Spleen (tissue), 7 donors: ENCODE data around the gene TLR2.

Experiments
- CTCF ChIP-seq, 11 experiments: fragments of 200-600 bp in 7 of 11; fragments of 450-650 bp in 4 of 11; sonication (generic) in 4 of 11; IDR thresholded peaks in 8 of 11; conservative IDR thresholded peaks in 3 of 11; 1 replicate in 7 of 11; 2 replicates in 4 of 11; pipeline versions ENCODE4 v1.4.0 to v1.8.0; 2016 to 2021; ENCODE audit warnings: antibody characterized with exemption in 11 of 11, inconsistent platforms in 4 of 11, mild to moderate bottlenecking in 1 of 11
- POLR2A ChIP-seq, 3 donors: fragments of 450-650 bp; IDR thresholded peaks; one replicate each; pipeline ENCODE4 v1.5.1; 2017; ENCODE audit warnings: antibody characterized with exemption in 3 of 3, mild to moderate bottlenecking in 1 of 3
- POLR2AphosphoS5 ChIP-seq, 3 donors: sonication (generic); formaldehyde crosslinking; IDR thresholded peaks; one replicate each; pipeline ENCODE4 v1.5.1; 2017; ENCODE audit warnings: antibody characterized with exemption in 3 of 3
- donor health status: DM: no; HTN: no; CAD: no; lungs with moderate emphysema.
- donor health status: DM: no; HTN: no; CAD: no.
- donor health status: DM: no; HTN: no; CAD: no.

- no peak for TF ChIP-seq CTCF (IDR thresholded peaks at IDR 0.05 in 8 of 11, conservative IDR thresholded peaks at IDR 0.05 in 3 of 11)
- no peak for TF ChIP-seq POLR2AphosphoS5 (IDR thresholded peaks at IDR 0.05)
- no peak for TF ChIP-seq POLR2A (IDR thresholded peaks at IDR 0.05)
Measured at GRCh38 chr4:153710681-153711080, 26.6 kb downstream of the TLR2 start.
